HG02852 (cell line): ENCODE results near the gene PNMT.

Experiments
- ATAC-seq: cut with Tn5 transposase; IDR thresholded peaks from one replicate; pipeline ENCODE4 v1.9.1; 2021; ENCODE audit warnings: mild to moderate bottlenecking, moderate library complexity; ENCODE audit not compliant: unreplicated experiment

The PNMT gene

GRCh38 chr17:39632153-39632941, 35.9 kb upstream of the PNMT start:
- ATAC-seq, result no peak

GRCh38 chr17:39633570-39634183, 34.6 kb upstream of the PNMT start:
- ATAC-seq, result no peak

GRCh38 chr17:39634384-39634871, 33.8 kb upstream of the PNMT start:
- no peak for ATAC-seq

DNA sequence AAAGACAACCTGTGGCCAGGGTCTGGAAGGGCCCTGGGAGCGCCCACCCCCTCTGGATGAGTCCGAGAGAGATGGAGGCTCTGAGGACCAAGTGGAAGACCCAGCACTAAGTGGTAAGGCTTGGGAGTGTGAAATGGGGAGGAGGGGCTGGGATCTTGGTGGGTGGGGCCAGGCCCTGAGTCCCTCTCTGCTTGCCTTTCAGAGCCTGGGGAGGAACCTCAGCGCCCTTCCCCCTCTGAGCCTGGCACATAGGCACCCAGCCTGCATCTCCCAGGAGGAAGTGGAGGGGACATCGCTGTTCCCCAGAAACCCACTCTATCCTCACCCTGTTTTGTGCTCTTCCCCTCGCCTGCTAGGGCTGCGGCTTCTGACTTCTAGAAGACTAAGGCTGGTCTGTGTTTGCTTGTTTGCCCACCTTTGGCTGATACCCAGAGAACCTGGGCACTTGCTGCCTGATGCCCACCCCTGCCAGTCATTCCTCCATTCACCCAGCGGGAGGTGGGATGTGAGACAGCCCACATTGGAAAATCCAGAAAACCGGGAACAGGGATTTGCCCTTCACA, 32.6 kb upstream of the PNMT start:
- ATAC-seq, result no peak

DNA sequence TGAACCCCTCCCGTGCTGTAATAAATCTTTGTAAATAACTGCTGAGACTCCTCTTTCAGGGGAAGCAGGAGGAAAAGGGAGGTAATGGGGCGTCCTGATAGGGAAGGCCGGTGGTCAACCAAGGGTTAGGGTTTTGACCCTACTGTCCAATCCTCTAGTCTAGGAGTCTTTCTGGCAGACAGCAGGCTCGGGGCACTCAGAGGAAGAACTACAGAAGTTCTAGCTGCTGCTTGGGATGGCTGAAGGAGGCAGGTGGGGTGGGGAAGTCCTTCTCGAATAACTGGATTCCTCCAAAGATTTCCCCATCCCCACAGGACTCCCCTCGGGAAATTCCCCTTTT, 31.7 kb upstream of the PNMT start:
- ATAC-seq, result peak; percentile 10

DNA sequence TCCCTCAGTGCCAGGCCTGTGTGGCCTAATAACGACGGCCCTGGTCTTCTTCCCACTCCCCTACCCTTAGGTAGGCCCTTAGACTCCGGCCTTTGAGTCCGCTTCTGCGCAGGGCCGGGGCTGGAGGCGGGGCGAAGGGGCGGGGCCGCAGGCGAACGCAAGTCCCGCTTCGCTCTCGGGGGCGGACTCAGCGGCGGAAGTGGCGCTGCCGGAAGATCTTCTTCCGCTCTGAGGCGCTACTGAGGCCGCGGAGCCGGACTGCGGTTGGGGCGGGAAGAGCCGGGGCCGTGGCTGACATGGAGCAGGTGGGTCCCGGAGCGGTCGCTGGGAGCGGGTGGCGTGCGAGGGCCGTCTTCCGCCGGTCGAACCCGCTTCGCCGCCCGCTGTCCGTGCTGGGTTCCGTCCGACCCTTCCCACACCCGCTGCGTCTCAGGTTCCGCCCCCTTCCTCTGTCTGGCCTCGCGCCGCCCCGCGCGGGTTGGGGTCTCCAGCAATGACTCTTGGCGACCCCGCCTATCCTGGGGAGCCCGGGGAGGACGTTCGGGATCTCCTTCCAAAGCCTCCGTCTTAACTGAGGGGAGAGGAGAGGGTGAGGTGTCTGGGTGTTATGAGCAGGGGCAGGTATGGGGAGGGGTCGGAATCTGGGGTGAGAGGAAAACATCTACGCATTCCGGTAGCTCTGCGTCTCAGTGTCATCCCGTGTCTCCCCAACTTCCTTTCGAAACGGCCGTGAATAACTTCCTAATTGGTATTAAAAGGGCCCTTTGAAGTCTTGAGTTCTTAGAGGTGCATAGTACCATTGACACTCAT, 31.1 kb upstream of the PNMT start, which contains the start of gene STARD3:
Gene STARD3 (plus strand): TSS at position 218 of the 810 bp plus-strand sequence. CDS start 16,388 bp downstream, outside the sequence.
- ATAC-seq, result peak; percentile 81

DNA sequence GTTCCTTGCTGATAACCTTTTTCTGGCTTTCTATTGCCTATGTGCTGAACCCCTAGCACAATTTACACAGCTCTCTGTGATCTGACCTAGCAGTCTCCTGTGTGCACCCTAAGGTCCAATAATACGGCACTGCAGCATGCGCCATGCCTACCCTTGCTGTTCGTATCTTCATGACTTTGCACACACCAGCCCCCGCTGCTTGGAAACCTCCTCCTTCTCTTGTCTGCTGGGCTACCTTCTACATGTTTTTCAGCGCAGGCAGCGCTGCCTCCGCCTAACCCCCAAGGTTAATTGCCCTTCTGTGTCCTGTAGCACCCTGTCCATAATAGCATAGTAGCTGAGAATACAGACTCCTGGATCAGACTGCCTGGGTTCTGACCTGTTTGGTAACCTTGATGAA, 29.9 kb upstream of the PNMT start:
- no peak for ATAC-seq

- no peak for ATAC-seq
Observed at GRCh38 chr17:39639043-39639442, 29.2 kb upstream of the PNMT start.

- ATAC-seq, result no peak
Observed at GRCh38 chr17:39639566-39640458, 28.4 kb upstream of the PNMT start.

GRCh38 chr17:39640591-39641031, 27.6 kb upstream of the PNMT start:
- no peak for ATAC-seq

GRCh38 chr17:39641097-39641496, 27.2 kb upstream of the PNMT start:
- ATAC-seq, result no peak

- no peak for ATAC-seq
Observed at GRCh38 chr17:39641883-39642282, 26.4 kb upstream of the PNMT start.

GRCh38 chr17:39642291-39643074, 25.8 kb upstream of the PNMT start:
- no peak for ATAC-seq

GRCh38 chr17:39643271-39643670, 25.0 kb upstream of the PNMT start:
- ATAC-seq, result no peak

DNA sequence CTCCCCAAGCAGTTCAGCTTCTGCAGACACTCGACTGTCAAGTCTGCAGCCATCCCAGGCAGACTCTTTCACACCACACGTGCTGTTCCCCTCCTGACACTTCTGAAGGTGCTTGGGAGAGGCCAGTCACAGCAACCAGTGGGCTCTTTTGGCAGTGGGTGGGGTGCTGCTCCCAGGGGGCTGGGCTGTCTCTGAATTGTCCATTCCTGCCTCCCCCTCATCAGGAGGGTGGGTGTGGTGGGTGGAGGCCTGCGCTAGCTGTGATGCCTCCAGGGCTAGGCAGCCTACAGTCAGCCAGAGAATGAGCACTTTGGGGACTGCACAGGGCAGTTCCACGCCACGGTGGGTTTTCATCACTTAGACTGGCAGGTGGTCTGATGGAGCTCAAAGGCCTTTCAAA, 21.0 kb upstream of the PNMT start:
- no peak for ATAC-seq

DNA sequence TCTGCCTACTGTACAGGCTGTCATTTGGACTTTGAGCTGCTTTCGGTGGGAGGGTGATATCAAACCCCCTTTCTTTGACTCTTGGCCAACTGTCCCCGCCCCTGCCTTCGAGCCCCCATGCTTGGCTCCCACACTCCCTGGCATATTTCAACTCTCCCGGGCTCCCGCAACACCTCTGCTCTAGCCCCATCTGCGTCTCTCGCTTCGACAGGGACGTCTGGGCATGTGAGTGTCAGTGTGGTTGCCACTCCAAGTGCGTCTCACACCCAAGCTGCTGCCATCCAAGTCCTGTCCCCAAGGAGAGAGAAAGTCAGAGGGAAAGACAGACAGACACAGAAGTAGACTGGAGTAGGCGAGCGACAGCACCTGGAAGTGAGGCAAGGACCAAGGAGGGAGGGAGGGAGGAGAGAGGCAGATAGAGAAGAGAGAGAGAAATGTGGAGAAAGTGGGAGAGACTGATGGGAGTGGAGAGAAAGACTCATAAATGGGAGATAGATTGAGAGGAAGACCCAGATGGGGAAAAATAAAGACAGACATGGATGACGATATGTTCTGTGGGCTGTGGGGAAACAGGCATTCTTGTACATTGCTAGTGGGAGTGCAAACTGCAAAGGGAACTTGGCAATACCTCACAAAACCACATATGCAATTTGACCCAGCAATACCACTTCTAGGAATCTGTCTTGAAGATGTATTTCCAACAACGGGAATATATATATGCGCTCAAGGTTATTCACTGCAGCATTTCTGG, 19.5 kb upstream of the PNMT start:
- no peak for ATAC-seq

DNA sequence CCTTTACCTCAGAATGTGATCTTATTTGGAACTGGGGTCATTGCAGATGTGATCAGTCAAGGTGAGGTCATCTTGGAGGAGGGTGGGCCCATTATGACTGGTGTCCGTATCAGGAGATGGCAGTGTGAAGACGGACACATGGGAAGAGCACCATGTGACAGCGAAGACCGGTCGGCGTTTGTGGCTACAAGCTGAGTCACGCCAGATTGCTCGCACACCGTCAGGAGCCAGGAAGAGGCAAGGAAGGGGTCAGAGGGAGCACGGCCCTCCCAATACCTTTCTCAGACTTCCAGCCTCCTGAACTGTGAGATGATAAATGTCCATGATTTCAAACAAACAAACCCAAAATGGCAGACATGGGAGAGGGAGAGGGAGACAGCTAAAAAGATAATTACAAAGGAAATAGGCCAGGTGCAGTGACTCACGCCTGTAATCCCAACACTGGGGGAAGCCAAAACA, 18.1 kb upstream of the PNMT start:
- no peak for ATAC-seq

- no peak for ATAC-seq
Observed at GRCh38 chr17:39651923-39652586, 16.2 kb upstream of the PNMT start.
